Measurements from ENCODE around the gene GLS. TPM values are rescaled to one million over a fixed set of nuclear protein-coding genes. Genes with fewer than 3 reads are reported as not detected.
"Not testable (repeated sequence)": the region's sequence is repeated elsewhere in the genome, so short reads cannot be mapped to it uniquely, and the experiment has no call there.

Gene GLS
- total RNA-seq, 1 donor from 2014 or later, result 116 TPM

- no peak for DNase-seq (ENCODE audit: low spot score)
Measured at GRCh38 chr2:190855245-190855644, 25.4 kb upstream of the GLS start.

GRCh38 chr2:190856985-190857384 lies 23.6 kb upstream of the GLS start:
- DNase-seq (ENCODE audit: low spot score), result no peak

GRCh38 chr2:190858817-190859216 lies 21.8 kb upstream of the GLS start:
- no peak for DNase-seq (ENCODE audit: low spot score)

GRCh38 chr2:190859347-190860297 lies 21.0 kb upstream of the GLS start:
- DNase-seq (ENCODE audit: low spot score), result no peak

- DNase-seq (ENCODE audit: low spot score), result no peak
Measured at GRCh38 chr2:190860985-190861680, 19.5 kb upstream of the GLS start.

- DNase-seq (ENCODE audit: low spot score), result not testable (repeated sequence)
Measured at GRCh38 chr2:190862128-190862527, 18.5 kb upstream of the GLS start.

GRCh38 chr2:190862571-190862991 lies 18.0 kb upstream of the GLS start:
- no peak for DNase-seq (ENCODE audit: low spot score)

GRCh38 chr2:190863946-190864345 lies 16.7 kb upstream of the GLS start:
- no peak for DNase-seq (ENCODE audit: low spot score)

- DNase-seq (ENCODE audit: low spot score), result no peak
Measured at GRCh38 chr2:190864375-190864774, 16.2 kb upstream of the GLS start.

GRCh38 chr2:190867212-190867611 lies 13.4 kb upstream of the GLS start:
- DNase-seq (ENCODE audit: low spot score), result no peak

GRCh38 chr2:190867832-190868231 lies 12.8 kb upstream of the GLS start:
- no peak for DNase-seq (ENCODE audit: low spot score)

GRCh38 chr2:190869721-190870120 lies 10.9 kb upstream of the GLS start:
- DNase-seq (ENCODE audit: low spot score), result no peak

GRCh38 chr2:190873451-190873850 lies 7.2 kb upstream of the GLS start:
- DNase-seq (ENCODE audit: low spot score), result not testable (repeated sequence)

GRCh38 chr2:190875891-190876290 lies 4.7 kb upstream of the GLS start:
- no peak for DNase-seq (ENCODE audit: low spot score)

- no peak for DNase-seq (ENCODE audit: low spot score)
Measured at GRCh38 chr2:190876631-190877030, 4.0 kb upstream of the GLS start.

- no peak for DNase-seq (ENCODE audit: low spot score)
Measured at GRCh38 chr2:190877436-190877835, 3.2 kb upstream of the GLS start.

- DNase-seq (ENCODE audit: low spot score), result no peak
Measured at GRCh38 chr2:190879474-190880377, 895 bp upstream of the GLS start.

GRCh38 chr2:190881084-190881597 lies 520 bp downstream of the GLS start:
- DNase-seq (ENCODE audit: low spot score), result no peak

- DNase-seq (ENCODE audit: low spot score), result peak; percentile 92
Measured at GRCh38 chr2:190881598-190882410, 1.2 kb downstream of the GLS start.

- no peak for DNase-seq (ENCODE audit: low spot score)
Measured at GRCh38 chr2:190882411-190882766, 1.8 kb downstream of the GLS start.

Data from mesenteric fat pad (tissue), 1 donor.